GM10266 (cell line): ENCODE results near the gene EIF1AD.
"Not testable (repeated sequence)": the region's sequence is repeated elsewhere in the genome, so short reads cannot be mapped to it uniquely, and the experiment has no call there.

ENCODE experiments used
- DNase-seq: peaks from one replicate; pipeline ENCODE4 v3.0.0; 2012; ENCODE audit errors: extremely low spot score
- CTCF ChIP-seq: IDR thresholded peaks from 2 replicates; pipeline ENCODE4 v1.5.1; 2012; ENCODE audit warnings: mild to moderate bottlenecking, low read depth; ENCODE audit not compliant: control insufficient read depth, insufficient read depth; ENCODE audit errors: missing control alignments

EIF1AD gene

GRCh38 chr11:66012946-66013761 lies 11.2 kb upstream of the EIF1AD start:
- TF ChIP-seq CTCF, result no peak
- DNase-seq, result no peak

- no peak for TF ChIP-seq CTCF
- DNase-seq, result no peak
These were observed 10.5 kb upstream of the EIF1AD start for GRCh38 chr11:66012371-66012945.

- no peak for DNase-seq
- TF ChIP-seq CTCF, result no peak
These were observed 9.9 kb upstream of the EIF1AD start, which contains the start of gene CST6 for GRCh38 chr11:66011785-66012303. Gene CST6, plus strand, starts transcription at chr11:66012008. Its CDS starts 37 bp downstream, at chr11:66012045.

- TF ChIP-seq CTCF, result no peak
- no peak for DNase-seq
These were observed 9.4 kb upstream of the EIF1AD start for GRCh38 chr11:66011239-66011784.

- DNase-seq, result not testable (repeated sequence)
These were observed 8.1 kb upstream of the EIF1AD start for GRCh38 chr11:66010036-66010435.

GRCh38 chr11:66008468-66009101 lies 6.6 kb upstream of the EIF1AD start:
- no peak for TF ChIP-seq CTCF
- DNase-seq, result no peak

- no peak for TF ChIP-seq CTCF
These were observed 6.1 kb upstream of the EIF1AD start for GRCh38 chr11:66008095-66008467.

More at GRCh38 chr11:66008095-66008467, 6.1 kb upstream of the EIF1AD start:
- DNase-seq, result no peak
